ENCODE data around the gene NR3C2. TPM values are rescaled to one million over a fixed set of nuclear protein-coding genes. Genes with fewer than 3 reads are reported as not detected.

NR3C2 gene
- total and polyA plus RNA-seq, 2 experiments from 2014 or later, result 1.2 to 3.0 TPM

- no peaks in the 10 kb centered on the region for H3K79me2 ChIP-seq (replicated peaks; ENCODE audit: insufficient read depth)
- no peak overlapping the region for H3K27ac ChIP-seq (ENCODE audit: low read depth)
- no peaks in the 10 kb centered on the region for H3K27me3 ChIP-seq (ENCODE audit: insufficient read depth)
- Mint-ChIP-seq H3K36me3 (ENCODE audit: low read depth) (no peaks in the 10 kb centered on the region), H3K4me1 (no peaks in the 10 kb centered on the region; the same call in 2 of the 3 replicates), H3K27me3 (ENCODE audit: insufficient read depth, low read depth, poor library complexity) (no peaks in the 10 kb centered on the region), H3K9me3 (no peaks in the 10 kb centered on the region), H3K4me3 (no peak overlapping the region), H3K27ac (peak overlapping the region; percentile 49; the same call in 1 of the 2 replicates)
- no peak overlapping the region for H3K4me3 ChIP-seq
- no peak overlapping the region for H2AFZ ChIP-seq
- H4K20me1 ChIP-seq (replicated peaks; ENCODE audit: insufficient read depth), result no peaks in the 10 kb centered on the region
- no peak overlapping the region for H3K4me2 ChIP-seq
- no peak for DNase-seq (ENCODE audit: low spot score)
- TF ChIP-seq JUNB (IDR thresholded peaks at IDR 0.05; ENCODE audit: unreplicated experiment) (no peak), CREB1 (CRISPR knock-in tag; IDR thresholded peaks at IDR 0.05; ENCODE audit: low read depth) (no peak), POLR2AphosphoS5 (IDR thresholded peaks at IDR 0.05; ENCODE audit: low read depth) (no peak), ZNF114 (CRISPR knock-in tag; IDR thresholded peaks at IDR 0.05) (no peak), NANOG (IDR thresholded peaks at IDR 0.05; ENCODE audit: borderline replicate concordance) (no peak), EZH2phosphoT487 (IDR thresholded peaks at IDR 0.05; ENCODE audit: unreplicated experiment) (no peak), ZNF462 (CRISPR knock-in tag; IDR thresholded peaks at IDR 0.05) (no peak), CTCF (conservative IDR thresholded peaks at IDR 0.05; ENCODE audit: low read depth in 2 of 2) (no peak), EZH2 (IDR thresholded peaks at IDR 0.05; ENCODE audit: low read depth, unreplicated experiment) (no peak), ETS1 (IDR thresholded peaks at IDR 0.05) (no peak), ZNF331 (CRISPR knock-in tag; IDR thresholded peaks at IDR 0.05; ENCODE audit: low read depth) (no peak), STAT1 (IDR thresholded peaks at IDR 0.05; ENCODE audit: unreplicated experiment) (no peak), REST (IDR thresholded peaks at IDR 0.05; ENCODE audit: unreplicated experiment) (no peak)
- H3K4me1 ChIP-seq (ENCODE audit: insufficient read depth), result no peaks in the 10 kb centered on the region
- 0 out of 2 replicates have a peak, but pooled peaks cover 4% of the 10 kb centered on the region for H3K9me2 ChIP-seq (ENCODE audit: insufficient read depth)
- H3K36me3 ChIP-seq (ENCODE audit: insufficient read depth), result no peaks in the 10 kb centered on the region
- H3F3A ChIP-seq (replicated peaks; ENCODE audit: low read depth), result no peaks in the 10 kb centered on the region
- ATAC-seq, result no peak
Observed at GRCh38 chr4:148192526-148192925, 249.7 kb downstream of the NR3C2 start.
